Stimulated activated CD4-positive, alpha-beta T cell treated with anti-CD3 and anti-CD28 coated beads, Interleukin-2, amount 100 ng/mL, for 24 hours (primary cell): ENCODE results near the gene GPR3.

ENCODE experiments used
- DNase-seq, 2 donors: peaks; one replicate each; pipeline ENCODE4 v3.0.0-alpha.2; 2020

Gene GPR3

DNA sequence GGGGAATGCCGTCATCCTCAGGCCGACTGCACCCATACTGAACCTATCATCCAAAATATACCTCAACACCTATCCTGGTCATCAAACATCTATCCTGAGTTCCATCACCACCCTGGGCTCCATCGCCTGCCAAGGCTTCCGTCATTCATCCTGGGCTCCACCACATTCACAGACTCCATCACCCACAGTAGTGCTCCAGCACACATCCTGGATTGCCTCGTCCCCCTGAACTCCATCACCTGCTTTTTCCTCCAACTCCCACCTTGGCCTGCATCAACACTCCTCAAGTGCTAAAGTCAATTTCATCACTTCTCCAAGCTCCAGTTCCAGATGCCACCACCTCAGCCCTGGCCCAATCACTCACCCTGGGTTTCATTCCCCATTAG, 33.5 kb upstream of the GPR3 start:
- DNase-seq: no peak

DNA sequence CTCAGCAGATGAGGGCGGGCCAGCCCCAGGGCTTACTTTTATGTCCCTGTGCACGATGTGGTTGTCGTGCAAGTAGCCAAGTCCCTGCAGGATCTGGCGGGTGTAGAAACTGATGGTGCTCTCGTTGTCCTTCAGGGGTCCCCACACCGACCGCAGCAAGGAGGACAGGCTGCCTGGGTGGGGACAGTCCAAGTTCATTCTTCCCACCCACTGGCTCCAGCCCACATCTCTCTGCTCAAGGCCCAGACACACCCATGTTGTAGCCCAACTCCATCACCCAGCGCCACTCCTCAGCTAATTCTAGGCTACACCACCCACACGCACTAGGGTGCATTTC, 32.6 kb upstream of the GPR3 start:
- DNase-seq: no peak

- peak; percentile 50 to 57 for DNase-seq
These were observed 32.0 kb upstream of the GPR3 start for GRCh38 chr1:27360159-27361043.

- DNase-seq: no peak
These were observed 31.4 kb upstream of the GPR3 start for GRCh38 chr1:27361044-27361402.

DNA sequence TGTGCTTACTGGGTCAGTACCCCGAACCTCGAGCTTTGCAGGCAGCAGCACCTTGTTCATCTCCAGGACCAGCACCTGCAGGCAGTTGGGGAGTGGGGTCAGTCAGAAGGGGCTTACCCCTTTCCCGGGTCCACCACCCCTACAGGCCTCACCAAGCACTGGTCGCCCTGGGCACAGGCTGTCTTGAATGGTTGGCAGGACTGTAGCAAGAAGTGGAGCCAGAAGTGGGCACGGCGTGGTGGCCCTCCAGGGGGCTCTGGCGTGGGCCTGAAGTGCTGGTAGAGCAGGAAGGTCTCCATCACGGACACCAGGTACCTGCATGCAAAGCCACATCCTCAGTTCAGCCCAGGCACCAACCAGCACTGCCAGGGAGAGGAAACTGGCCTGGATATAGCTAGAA, 30.9 kb upstream of the GPR3 start:
- DNase-seq: no peak

DNA sequence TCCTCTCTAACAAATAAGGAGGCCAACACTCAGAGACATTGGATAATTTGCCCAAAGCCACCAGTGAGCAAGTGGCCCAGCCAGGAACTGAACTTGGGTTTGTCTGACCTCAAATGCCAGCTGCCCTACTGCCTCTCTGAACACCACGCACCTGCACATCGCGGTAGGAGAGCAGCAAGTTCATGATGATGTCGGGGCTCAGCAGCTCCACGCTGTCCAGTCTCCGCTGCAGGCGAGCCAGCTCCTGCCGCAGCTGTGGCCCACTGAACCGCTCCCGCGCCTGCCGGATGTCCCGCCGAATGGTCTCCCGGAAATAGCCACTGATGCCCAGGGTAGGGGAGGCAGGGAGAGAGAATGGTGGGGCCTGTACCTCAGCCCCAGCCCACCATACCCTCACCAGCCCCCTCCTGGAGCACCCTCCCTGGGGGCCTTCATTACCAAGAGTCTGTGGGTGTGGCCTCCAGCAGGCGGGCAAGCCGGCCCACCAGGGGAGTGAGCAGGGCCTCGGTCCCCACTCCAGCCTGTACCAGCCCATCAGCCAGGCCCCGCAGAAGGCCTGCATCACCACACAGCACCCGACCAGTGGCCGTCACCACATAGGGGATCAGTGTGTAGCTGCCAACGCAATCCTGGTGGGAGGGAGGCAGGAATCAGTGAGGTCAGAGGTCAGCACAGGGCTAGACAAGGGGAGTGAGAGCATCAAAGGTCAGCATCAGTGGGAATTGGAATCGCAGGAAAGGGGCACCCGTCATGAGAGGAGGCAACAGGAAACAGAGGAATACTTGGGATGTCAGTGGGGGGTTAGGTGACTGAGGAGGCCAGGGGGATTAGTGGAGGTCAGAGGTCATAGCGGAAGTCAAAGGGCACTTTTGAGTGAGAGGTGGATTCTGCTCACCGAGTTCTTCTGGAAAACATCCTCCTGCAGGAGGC, 28.4 kb upstream of the GPR3 start:
- no peak for DNase-seq

DNA sequence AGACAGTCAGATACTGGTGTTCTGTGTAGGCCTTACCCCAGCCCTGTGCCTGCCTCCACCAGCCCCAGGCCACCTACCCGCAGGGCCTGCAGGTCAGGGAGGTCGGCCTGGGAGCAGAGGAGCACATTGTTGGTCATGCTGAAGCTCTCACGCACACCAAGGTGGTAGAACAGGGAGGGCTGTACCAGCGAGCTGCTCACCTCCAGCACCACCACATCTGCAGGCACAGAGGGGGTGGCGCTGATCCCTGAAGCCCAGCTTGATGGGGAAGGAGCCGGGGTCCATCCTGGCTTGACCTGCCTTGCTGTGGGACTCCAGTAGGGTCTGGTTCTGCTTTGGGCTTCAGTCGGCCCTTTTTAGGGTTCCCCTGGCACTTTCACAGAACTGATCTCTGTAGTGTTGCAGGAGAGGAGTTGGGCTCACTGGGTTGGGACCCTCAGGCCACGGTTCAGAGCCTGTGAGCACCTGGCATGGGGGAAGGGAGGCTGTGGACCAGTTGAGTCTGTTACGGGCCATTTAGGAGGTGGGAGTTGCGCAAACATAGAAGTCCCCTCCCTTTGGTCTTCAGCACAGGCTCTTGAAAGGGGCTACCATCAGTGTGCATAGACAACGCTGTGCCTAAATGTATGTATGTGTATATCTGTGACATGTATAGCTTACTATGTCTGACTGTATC, 27.6 kb upstream of the GPR3 start:
- no peak for DNase-seq

DNA sequence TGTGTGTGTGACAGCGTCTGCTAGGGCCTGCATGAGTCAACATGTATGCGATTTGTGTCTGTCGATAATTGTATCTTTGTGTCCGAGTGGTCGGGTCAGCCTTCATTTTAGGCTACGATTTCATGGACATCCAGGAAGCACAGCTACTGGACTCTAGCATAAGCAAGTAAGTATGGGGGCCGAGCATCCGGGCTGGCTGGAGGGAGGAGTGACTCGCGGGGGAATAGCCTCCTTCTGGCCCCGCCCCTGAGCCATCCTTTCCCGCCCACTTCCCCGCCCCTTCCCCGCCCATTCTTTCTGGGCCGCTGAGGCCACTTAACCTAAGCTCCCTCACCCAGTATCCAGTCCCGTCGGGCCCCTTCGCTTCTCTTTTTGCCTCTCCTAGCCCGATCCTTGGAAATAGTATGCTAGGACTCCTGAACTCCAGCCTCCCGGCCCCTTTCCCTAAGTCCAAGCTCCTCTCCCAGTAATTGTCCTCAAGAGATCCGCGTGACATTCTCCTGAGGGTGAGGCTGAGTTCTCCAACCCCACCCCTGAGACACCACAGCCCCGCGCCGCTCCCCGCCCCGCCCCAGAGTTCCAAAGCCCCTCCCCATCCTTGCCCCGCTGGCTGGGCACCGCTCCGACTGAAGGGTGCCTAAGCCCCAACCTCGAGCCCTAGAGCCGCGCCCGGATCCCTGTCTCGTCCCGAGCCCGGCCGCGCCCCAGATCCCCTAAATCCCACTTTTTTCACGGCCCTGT, 26.9 kb upstream of the GPR3 start:
- DNase-seq: peak; percentile 79 to 84

- peak; percentile 80 to 90 for DNase-seq
These were observed 26.4 kb upstream of the GPR3 start for GRCh38 chr1:27366113-27366410.

DNA sequence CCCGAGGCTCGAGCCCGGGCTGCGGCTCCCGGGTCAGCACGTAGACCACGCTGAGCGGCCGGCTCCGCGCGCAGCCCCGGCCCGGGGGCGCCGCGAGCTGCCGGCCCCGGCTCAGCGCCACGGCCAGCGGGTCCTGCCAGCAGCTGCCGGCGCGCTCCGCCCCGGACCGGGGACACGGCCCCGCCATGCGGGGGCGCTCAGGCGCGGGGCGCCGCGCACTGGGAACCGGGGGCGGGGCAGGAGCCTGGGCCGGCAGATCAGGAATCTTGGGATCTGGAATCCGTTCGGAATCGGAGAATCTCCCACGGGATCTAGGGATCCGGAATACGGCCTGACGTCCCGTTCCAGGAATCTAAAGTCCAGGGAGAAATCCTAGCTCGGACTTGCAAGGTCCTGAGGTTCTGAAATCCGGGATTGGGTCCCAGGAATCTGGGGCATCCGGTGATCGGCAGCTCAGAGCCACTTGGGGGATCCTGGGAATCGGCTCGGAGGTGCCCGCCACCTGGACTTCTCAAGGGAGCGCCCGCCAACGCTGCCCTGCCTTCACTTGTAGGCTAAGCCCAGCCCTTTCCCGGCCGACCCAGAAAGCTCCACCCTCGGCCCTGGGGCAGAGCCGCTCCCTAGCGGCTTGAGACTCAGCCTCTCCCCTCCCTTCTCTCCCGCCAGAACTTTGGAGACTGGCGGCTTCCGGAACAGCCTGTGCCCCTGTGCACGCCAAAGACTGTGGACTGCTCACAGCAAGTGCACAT, 25.8 kb upstream of the GPR3 start, which contains the start of gene MAP3K6:
Gene MAP3K6 (minus strand): TSS at position 551 of the 749 bp plus-strand sequence. CDS start 364 bp downstream, at position 187.
- DNase-seq: peak; percentile 42 to 75

DNA sequence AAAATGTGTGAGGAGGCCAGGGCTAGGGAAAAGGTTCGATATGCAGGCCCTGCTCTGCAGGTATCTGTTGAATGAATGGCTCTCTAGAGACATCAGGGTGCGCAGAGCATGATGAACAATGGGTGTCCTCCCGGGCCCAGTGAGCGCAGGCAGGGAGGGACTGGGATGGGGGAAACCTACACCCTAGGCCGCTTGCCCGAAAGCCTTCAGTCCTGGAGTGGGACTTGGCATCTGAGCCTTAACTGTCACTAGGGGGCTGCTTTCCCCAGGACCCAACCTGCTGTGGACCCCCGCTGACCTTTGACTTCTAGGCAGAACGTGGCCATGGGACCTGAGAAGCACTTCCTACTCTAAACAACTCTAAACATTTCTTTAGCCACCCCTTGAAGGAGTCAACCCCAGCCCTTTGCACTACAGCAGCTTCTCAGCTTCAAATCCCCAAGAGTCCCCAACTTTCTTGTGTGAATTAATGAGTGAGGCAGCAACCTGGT, 25.2 kb upstream of the GPR3 start:
- DNase-seq: no peak

DNA sequence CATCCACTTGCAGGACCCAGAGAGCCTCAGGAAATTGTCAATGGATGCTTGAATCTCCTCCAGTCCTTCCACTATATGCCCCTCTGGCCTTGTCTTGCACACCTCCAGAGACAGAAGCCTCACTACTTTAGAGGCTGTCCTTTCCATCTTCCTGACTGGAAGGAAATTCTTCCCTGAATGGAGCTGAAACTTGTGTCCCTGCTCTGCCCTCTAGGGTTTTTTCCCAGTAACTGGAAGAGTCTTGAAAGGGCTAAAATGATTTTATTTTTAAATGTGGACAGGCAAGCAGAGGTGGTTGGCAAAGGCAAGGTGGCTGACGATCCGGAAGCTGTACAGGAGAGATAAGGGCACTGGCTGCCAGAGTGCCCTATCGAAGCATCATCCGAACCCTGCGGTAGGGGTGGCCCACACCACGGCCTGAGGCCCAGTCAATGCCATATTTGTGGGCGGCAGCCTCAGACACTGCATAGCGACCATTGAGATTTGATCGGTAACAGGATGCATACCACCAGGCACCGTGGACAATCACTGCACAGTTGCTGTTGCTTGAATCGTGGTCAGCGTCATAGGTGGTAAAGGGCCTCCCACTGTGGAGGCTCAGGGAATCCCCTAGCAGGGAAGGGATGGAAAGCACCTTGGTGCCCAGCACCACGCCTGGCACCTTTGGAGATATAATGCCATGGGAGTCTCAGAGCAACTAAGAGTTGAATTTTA, 23.4 kb upstream of the GPR3 start:
- no peak for DNase-seq

- no peak for DNase-seq
These were observed 20.2 kb upstream of the GPR3 start for GRCh38 chr1:27372022-27372807.

GRCh38 chr1:27372808-27373690, 19.4 kb upstream of the GPR3 start:
- DNase-seq: no peak

DNA sequence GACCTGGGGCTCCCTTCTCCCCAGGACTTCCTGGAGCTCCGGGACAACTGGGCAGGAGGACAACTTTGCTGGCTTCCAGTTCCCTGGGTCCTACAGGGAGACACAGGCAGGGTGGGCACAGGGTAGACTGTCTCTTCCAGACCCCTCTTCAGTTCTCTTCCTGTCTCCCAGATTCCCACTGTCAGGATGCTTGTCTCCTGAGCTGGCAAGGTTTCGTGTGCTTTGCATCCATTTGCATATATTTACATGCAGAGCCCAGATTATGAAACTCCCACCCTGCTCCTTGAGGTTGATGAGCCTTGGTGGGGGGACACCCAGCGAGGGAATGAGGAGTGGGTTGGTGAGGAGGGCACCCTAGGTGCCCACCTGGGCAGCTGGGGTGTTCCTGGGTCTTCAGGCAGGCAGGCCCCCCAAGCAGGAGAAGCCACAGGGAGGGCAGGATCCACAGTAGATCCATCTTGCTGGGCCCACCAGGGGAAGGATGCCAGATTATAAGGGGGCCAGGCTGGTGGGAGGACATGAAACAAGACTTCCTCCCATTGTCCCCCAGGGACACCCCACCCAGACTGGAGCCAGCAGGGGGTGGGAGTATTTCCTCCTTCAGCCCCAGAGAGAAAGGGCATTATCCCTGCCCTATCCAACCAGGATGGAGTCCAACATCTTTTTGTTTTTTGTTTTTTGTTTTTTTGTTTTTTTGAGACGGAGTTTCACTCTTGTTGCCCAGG, 17.9 kb upstream of the GPR3 start, which contains the start of gene FCN3:
Gene FCN3 (minus strand): TSS at position 463 of the 725 bp plus-strand sequence. CDS start 6 bp downstream, at position 457.
- DNase-seq: no peak

GRCh38 chr1:27377760-27378495, 14.5 kb upstream of the GPR3 start:
- no peak for DNase-seq

- no peak for DNase-seq
These were observed 12.8 kb upstream of the GPR3 start for GRCh38 chr1:27379564-27380122.
